Stimulated activated CD4-positive, alpha-beta T cell treated with anti-CD3 and anti-CD28 coated beads, Interleukin-2, amount 100 ng/mL, for 24 hours (primary cell): ENCODE measurements around the gene KLHL8.

ENCODE experiments used
- DNase-seq, 2 donors: peaks; one replicate each; pipeline ENCODE4 v3.0.0-alpha.2; 2020

Gene KLHL8

DNA sequence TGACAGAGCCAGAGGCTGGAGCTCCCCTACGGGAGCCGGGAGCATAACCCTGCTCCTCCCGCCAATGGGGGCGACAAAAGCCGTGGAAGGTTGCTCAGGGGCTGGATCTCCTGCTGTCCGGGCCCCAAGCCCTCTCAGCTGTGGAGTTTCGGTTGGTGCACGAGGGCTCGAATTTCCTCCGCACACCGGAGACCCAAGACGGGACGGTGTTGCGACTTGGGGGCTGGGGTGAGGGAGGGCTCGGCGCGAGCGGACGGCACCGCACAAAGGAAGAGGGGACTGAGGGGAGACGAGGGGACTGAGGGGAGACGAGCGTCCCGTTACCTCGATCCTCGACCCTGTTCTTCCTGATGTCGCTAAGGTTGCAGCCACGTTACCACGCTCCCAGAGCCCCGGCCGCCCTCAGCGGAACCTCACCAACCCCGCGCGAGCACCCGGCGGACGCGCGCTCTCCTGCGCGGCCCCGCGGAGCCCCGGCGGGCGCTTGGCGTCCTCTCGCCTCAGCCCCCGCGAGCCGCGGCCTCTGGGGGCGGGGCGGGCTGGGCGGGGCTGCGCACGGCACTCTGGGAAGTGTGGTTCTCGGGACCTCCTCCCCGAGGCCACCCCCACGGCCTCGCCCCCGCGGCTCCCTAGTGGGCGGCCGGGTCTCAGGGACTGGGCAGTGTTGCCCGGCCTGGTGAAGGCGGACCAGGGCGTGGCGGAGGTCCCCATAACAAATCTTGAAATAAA is at the start of gene KLHL8:
Gene KLHL8 (minus strand): TSS at position 525 of the 729 bp plus-strand sequence. CDS start 25,079 bp downstream, outside the sequence.
- DNase-seq, result peak; percentile 84 to 86

GRCh38 chr4:87270144-87270543 is 49.7 kb upstream of the KLHL8 start:
- DNase-seq, result no peak

DNA sequence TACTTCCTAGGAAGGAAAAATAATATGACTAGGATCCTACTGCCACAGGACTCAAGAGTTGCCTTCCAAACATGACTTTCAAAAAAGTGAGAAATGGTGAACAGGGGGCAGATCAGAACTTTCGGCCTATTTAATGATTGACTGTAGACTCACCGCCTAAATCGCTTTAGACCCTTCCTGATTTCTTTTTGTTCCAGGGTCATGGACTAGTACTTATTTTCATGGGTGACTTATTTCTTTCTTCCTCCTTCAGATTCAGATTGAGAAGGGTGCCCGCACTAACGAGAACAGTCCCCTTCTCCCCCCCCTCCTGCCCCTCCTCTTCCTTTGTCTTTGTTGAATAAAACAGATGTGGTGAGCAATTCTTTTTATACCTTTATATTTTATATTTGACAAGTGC is 48.0 kb upstream of the KLHL8 start:
- no peak for DNase-seq

- DNase-seq, result no peak
Measured at GRCh38 chr4:87266986-87267385, 46.6 kb upstream of the KLHL8 start.

DNA sequence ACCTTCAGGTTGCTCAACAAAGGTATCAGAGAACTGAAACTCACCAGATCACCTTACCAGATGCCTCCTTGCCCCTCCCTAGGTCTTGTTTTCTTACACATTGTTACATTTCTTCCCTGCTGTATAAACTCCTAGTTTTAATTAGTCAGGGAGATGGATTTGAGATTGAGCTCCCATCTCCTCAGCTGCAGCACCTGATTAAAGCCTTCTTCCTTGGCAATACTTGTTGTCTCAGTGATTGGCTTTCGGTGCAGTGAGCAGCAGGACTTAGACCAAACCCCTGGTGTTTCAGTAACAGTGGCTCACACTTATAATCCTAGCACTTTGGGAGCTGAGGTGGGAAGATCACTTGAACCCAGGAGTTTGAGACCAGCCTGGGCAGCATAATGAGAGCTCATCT is 42.5 kb upstream of the KLHL8 start:
- no peak for DNase-seq

GRCh38 chr4:87260477-87260876 is 40.1 kb upstream of the KLHL8 start:
- DNase-seq, result no peak

DNA sequence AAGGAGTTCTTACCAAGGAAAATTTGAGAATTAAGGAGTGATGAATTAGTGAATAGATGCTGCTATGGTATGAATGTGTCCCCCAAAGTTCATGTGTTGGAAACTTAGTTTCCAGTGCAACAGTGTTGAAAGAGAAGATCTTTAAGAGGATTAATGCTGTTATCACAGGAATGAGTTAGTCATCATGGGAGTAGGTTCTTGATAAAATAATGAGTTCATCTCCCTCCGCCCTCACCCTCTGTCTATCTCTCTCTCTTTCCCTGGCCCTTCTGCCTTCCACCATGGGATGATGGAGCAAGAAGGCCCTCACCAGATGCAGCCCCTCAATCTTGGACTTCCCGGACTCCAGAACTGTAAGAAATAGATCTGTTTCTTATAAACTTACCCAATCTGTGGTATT is 38.3 kb upstream of the KLHL8 start:
- DNase-seq, result no peak

GRCh38 chr4:87257523-87257922 is 37.1 kb upstream of the KLHL8 start:
- no peak for DNase-seq

DNA sequence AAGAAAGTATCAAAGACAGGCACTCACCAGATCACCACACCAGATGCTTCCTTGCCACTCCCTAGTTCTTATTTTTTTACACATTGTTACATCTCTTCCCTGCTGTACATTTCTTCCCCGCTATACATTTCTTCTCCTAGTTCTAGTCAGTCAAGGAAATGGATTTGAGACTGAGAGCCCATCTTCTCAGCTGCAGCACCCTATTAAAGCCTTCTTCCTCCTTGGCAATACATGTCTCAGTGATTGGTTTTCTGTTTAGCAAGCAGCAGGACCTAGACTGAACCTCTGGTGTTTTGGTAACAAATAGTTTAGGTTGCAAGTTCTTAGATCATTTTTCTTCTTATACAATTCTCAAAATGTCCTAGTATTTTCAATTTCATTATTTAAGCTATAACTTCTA is 35.3 kb upstream of the KLHL8 start:
- no peak for DNase-seq

GRCh38 chr4:87251106-87251505 is 30.7 kb upstream of the KLHL8 start:
- no peak for DNase-seq

DNA sequence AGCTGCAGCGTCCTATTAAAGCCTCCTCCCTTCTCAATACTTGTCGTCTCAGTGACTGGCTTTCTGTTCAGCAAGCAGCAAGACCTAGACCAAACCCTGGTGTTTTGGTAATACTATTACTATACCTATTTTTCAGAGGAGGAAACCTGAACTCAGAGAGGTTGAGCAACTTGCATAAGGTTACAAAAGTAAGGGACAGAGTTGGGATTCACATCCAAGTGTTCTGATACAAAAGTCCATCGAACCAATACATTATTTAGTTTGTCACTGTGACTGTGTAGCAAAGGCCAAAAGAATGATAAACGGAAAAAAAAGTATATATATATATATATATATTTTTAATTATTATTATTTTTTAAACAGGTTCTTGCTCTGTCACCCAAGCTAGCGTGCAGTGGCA is 29.9 kb upstream of the KLHL8 start:
- no peak for DNase-seq

DNA sequence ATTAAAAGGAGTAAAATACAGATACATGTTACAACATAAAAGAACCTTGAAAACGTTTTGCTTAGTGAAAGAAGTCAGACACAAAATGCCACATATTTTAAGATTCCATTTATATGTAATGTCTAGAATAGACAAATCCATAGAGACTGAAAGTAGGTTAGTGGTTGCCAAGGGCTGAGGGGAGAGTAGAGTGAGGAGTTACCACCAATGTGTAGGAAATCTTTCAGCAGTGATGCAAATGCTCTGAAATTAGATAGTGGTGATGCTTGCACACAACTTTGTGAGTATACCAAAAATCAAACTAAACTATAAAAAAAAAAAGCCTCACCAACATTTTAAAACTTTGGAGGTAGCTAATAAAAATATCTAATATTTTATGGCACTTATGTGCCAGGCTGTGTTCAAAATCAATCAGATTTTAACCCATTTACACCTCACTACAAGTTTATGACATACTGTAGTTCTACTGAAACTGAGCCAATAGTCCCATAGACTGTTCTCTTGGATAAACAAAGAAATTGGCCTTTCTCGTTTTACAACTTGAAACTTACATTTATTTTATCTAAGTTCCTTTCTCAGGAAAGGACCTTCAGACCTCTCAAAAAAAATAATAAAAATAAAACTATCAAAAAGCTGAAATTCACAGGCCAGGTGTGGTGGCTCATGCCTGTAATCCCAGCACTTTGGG is 29.1 kb upstream of the KLHL8 start:
- no peak for DNase-seq

- no peak for DNase-seq
Measured at GRCh38 chr4:87243426-87244053, 23.1 kb upstream of the KLHL8 start.

DNA sequence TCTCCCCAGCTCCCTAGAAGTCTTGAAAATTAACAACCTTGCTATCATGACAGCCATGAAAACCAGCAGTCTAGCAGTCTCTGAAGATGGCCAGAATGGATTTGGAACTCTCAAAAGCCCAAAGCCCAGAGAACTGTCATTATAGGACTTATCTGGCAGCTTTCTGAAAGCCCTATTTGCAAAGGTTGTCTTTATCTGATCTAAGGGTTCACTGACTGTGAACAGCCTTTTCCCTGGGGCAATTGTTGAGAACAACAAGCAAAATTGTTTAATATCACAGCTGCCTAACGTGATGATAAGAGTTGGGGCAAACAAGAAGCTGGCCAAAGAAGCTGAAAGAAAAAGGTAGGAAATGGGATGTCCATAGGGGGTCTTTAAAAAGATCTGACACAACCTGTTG is 20.9 kb upstream of the KLHL8 start:
- no peak for DNase-seq

DNA sequence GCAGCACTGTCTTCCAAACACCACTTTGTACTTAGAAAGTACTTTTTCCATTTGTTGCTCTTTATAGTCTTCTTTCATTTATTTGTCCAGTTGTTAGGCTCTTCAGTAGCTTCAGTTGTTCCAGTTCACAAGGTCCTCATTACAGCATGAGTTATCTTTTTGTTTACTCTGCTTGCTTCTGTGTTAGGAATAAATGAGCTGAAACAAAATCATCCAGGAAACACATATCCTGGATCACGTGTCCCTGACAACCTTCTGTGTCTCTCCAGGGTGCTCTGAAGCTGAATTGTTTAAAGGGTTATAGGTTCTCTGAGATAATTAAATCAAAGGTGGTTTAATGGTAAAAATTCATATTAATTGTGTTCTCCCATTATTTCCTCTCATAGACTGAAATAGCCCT is 19.9 kb upstream of the KLHL8 start:
- no peak for DNase-seq

GRCh38 chr4:87239821-87240220 is 19.4 kb upstream of the KLHL8 start:
- DNase-seq, result no peak

GRCh38 chr4:87239194-87239593 is 18.8 kb upstream of the KLHL8 start:
- no peak for DNase-seq

DNA sequence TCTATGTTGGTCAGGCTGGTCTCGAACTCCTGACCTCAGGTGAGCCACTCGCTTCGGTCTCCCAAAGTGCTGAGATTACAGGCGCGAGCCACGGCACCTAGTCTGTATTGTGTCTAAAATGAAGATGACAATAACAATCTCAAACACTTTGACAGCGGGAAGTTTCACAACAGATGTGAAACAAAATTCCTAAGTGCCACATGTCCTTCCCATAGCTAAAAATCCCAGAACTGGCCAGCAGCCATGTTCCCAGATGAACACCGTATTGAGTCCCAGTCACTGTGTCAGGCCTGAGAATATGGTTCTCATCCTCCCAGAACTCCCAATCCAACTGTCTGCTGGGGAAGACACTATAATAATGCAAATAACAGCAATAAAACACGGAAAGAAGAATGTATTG is 16.4 kb upstream of the KLHL8 start:
- no peak for DNase-seq

GRCh38 chr4:87235020-87235671 is 14.7 kb upstream of the KLHL8 start:
- no peak for DNase-seq

DNA sequence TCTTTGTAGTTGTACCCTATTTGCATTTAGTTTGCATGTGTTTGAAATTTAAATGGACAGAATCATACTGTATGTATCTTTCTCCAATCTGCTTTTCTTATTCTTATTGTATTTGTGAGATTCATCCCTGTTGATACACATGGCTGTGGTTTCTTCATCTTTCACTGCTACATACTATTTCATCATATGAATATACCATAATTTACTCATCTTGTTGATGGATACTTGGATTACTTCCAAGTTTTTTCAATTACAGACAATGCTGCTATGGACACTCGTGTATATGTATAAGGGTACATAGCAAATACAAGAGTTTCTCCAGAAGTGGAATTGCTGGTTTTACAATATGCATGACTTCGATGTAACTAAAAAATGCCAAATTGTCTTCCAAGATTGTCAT is 11.8 kb upstream of the KLHL8 start:
- no peak for DNase-seq

DNA sequence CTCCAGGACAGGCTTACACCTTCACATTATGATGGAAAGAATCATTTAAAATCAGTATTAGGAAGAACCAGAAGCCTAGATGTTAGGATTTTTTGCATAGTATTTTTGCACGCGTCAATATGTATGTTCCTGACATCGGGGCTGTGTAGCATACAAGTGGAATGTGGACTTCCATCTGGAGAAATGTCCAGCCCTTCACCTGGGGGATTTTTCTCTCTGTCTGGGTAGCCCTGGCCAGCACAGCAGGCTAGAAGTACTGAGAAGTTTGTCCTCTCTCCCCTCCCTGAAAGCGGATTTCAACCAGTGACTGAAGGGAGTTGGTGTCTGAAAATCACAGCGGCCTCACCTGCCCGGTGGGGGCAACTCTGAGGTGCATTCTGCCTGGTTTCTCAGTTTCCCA is 10.4 kb upstream of the KLHL8 start:
- DNase-seq, result no peak

DNA sequence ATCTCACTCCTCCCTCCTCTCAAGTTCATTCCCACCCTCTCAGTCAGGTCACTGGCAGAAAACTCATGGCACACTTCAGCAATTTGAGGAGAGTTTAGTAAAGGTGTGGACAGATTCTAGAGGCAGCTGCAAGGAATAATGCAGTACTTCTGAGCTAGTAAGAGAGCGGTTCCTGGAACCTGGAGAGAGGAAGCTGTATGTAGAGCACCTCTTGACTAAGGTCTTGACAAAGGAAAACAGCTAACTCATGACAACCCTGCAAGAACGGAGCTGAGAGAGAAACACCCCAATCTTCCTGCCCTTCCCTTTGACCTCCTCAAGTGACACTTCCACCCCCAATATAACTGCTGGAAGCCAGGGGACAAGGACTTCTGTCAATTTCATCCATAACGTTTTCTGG is 9.6 kb upstream of the KLHL8 start:
- no peak for DNase-seq

DNA sequence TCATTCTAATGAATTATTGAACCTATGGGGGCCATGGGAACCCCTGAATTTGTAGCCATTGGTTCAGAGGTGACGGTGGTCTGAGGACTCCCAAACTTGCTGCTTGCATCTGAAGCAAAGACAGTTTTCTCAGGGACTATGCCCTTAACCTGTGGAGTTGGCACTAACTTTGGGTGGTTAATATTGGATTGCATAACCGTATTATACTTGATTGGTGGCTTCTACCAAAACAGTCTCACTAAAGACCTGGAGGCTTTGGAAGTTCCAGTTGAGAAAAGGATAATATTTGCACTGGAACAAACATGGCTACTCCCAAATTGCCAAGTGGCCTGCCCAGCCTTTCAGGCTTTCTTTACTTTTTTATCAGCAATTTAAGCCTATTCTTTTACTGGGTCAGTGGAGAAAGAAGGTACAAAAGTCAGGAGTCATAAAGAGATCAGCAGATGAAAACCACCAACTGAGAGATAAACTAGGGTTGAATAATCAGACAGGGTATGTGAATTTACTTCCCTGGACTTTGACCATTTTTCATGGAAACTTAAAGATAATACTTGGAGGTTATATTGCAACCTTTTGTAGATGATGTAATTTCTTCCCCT is 7.9 kb upstream of the KLHL8 start:
- DNase-seq, result no peak
